ENCODE measurements around the gene MAPRE3.
"Not testable (repeated sequence)": the region's sequence is repeated elsewhere in the genome, so short reads cannot be mapped to it uniquely, and the experiment has no call there.

The MAPRE3 gene

GRCh38 chr2:26970244-26970927 lies at the start of gene MAPRE3:
MAPRE3 (plus strand) TSS chr2:26970637; CDS start chr2:27022219, 51,582 bp downstream.
- H3K4me3 ChIP-seq (ENCODE audit: low read length in 2 of 2): peak within 1 kb of the TSS; percentile 85 to 91
- H3K27me3 ChIP-seq (ENCODE audit: control insufficient read depth in 2 of 2, insufficient read depth in 2 of 2, low read length in 2 of 2): no peaks in the 10 kb centered on the region
- no peaks in the 10 kb centered on the region for H3K9me3 ChIP-seq (ENCODE audit: control insufficient read depth in 2 of 2, low read length in 2 of 2)
- H3K36me3 ChIP-seq (ENCODE audit: control insufficient read depth in 2 of 2, insufficient read depth in 2 of 2, low read length in 2 of 2): no peaks in the 10 kb centered on the region
- H3K4me1 ChIP-seq (ENCODE audit: control insufficient read depth in 2 of 2, insufficient read depth in 2 of 2, low read length in 2 of 2): peaks cover 16 to 36% of the 10 kb centered on the region in 2 donors
- H3K9ac ChIP-seq (ENCODE audit: low read depth in 1 of 2, low read length in 2 of 2): peak within 1 kb of the TSS; percentile 42 to 67
- H3K27ac ChIP-seq (ENCODE audit: low read depth in 2 of 2, low read length in 2 of 2): peak within 1 kb of the TSS; percentile 21 to 75

GRCh38 chr2:26921323-26921722 lies 49.1 kb upstream of the MAPRE3 start:
- Histone ChIP-seq H3K36me3 (ENCODE audit: control insufficient read depth in 2 of 2, insufficient read depth in 2 of 2, low read length in 2 of 2) (no peaks in the 10 kb centered on the region), H3K27me3 (ENCODE audit: control insufficient read depth in 2 of 2, insufficient read depth in 2 of 2, low read length in 2 of 2) (peaks cover 0 to 3% of the 10 kb centered on the region in 2 donors), H3K9me3 (ENCODE audit: control insufficient read depth in 2 of 2, low read length in 2 of 2) (no peaks in the 10 kb centered on the region), H3K4me3 (ENCODE audit: low read length in 2 of 2) (no peak overlapping the region), H3K4me1 (ENCODE audit: control insufficient read depth in 2 of 2, insufficient read depth in 2 of 2, low read length in 2 of 2) (no peaks in the 10 kb centered on the region), H3K27ac (ENCODE audit: low read depth in 2 of 2, low read length in 2 of 2) (no peak overlapping the region), H3K9ac (ENCODE audit: low read depth in 1 of 2, low read length in 2 of 2) (no peak overlapping the region)

- Histone ChIP-seq H3K36me3 (ENCODE audit: control insufficient read depth in 2 of 2, insufficient read depth in 2 of 2, low read length in 2 of 2) (no peaks in the 10 kb centered on the region), H3K27me3 (ENCODE audit: control insufficient read depth in 2 of 2, insufficient read depth in 2 of 2, low read length in 2 of 2) (no peaks in the 10 kb centered on the region), H3K9ac (ENCODE audit: low read depth in 1 of 2, low read length in 2 of 2) (no peak overlapping the region), H3K4me1 (ENCODE audit: control insufficient read depth in 2 of 2, insufficient read depth in 2 of 2, low read length in 2 of 2) (no peaks in the 10 kb centered on the region), H3K4me3 (ENCODE audit: low read length in 2 of 2) (no peak overlapping the region), H3K9me3 (ENCODE audit: control insufficient read depth in 2 of 2, low read length in 2 of 2) (no peaks in the 10 kb centered on the region), H3K27ac (ENCODE audit: low read depth in 2 of 2, low read length in 2 of 2) (no peak overlapping the region)
These were observed 47.8 kb upstream of the MAPRE3 start for GRCh38 chr2:26922405-26923188.

- not testable (repeated sequence) for H3K4me1 ChIP-seq (ENCODE audit: control insufficient read depth in 2 of 2, insufficient read depth in 2 of 2, low read length in 2 of 2); H3K9ac ChIP-seq (ENCODE audit: low read depth in 1 of 2, low read length in 2 of 2); H3K4me3 ChIP-seq (ENCODE audit: low read length in 2 of 2); H3K9me3 ChIP-seq (ENCODE audit: control insufficient read depth in 2 of 2, low read length in 2 of 2); H3K27me3 ChIP-seq (ENCODE audit: control insufficient read depth in 2 of 2, insufficient read depth in 2 of 2, low read length in 2 of 2); H3K27ac ChIP-seq (ENCODE audit: low read depth in 2 of 2, low read length in 2 of 2); H3K36me3 ChIP-seq (ENCODE audit: control insufficient read depth in 2 of 2, insufficient read depth in 2 of 2, low read length in 2 of 2)
These were observed 47.3 kb upstream of the MAPRE3 start for GRCh38 chr2:26923189-26923466.

- no peak overlapping the region for H3K4me3 ChIP-seq (ENCODE audit: low read length in 2 of 2)
- H3K9ac ChIP-seq (ENCODE audit: low read depth in 1 of 2, low read length in 2 of 2): no peak overlapping the region
- peaks cover 2 to 3% of the 10 kb centered on the region in 2 donors for H3K27me3 ChIP-seq (ENCODE audit: control insufficient read depth in 2 of 2, insufficient read depth in 2 of 2, low read length in 2 of 2)
- H3K4me1 ChIP-seq (ENCODE audit: control insufficient read depth in 2 of 2, insufficient read depth in 2 of 2, low read length in 2 of 2): no peaks in the 10 kb centered on the region
- H3K9me3 ChIP-seq (ENCODE audit: control insufficient read depth in 2 of 2, low read length in 2 of 2): no peaks in the 10 kb centered on the region
- H3K27ac ChIP-seq (ENCODE audit: low read depth in 2 of 2, low read length in 2 of 2): no peak overlapping the region
- H3K36me3 ChIP-seq (ENCODE audit: control insufficient read depth in 2 of 2, insufficient read depth in 2 of 2, low read length in 2 of 2): no peaks in the 10 kb centered on the region
These were observed 45.7 kb upstream of the MAPRE3 start for GRCh38 chr2:26924731-26925099.

- H3K27me3 ChIP-seq (ENCODE audit: control insufficient read depth in 2 of 2, insufficient read depth in 2 of 2, low read length in 2 of 2): peaks cover 4% of the 10 kb centered on the region in 2 donors
- H3K4me3 ChIP-seq (ENCODE audit: low read length in 2 of 2): no peak overlapping the region
- H3K4me1 ChIP-seq (ENCODE audit: control insufficient read depth in 2 of 2, insufficient read depth in 2 of 2, low read length in 2 of 2): no peaks in the 10 kb centered on the region
- no peaks in the 10 kb centered on the region for H3K9me3 ChIP-seq (ENCODE audit: control insufficient read depth in 2 of 2, low read length in 2 of 2)
- no peak overlapping the region for H3K9ac ChIP-seq (ENCODE audit: low read depth in 1 of 2, low read length in 2 of 2)
- H3K27ac ChIP-seq (ENCODE audit: low read depth in 2 of 2, low read length in 2 of 2): no peak overlapping the region
- no peaks in the 10 kb centered on the region for H3K36me3 ChIP-seq (ENCODE audit: control insufficient read depth in 2 of 2, insufficient read depth in 2 of 2, low read length in 2 of 2)
These were observed 45.2 kb upstream of the MAPRE3 start for GRCh38 chr2:26925100-26925791.

GRCh38 chr2:26927221-26927620 lies 43.2 kb upstream of the MAPRE3 start:
- H3K4me1 ChIP-seq (ENCODE audit: control insufficient read depth in 2 of 2, insufficient read depth in 2 of 2, low read length in 2 of 2): no peaks in the 10 kb centered on the region
- H3K27me3 ChIP-seq (ENCODE audit: control insufficient read depth in 2 of 2, insufficient read depth in 2 of 2, low read length in 2 of 2): peaks cover 4% of the 10 kb centered on the region in 2 donors
- H3K4me3 ChIP-seq (ENCODE audit: low read length in 2 of 2): no peak overlapping the region
- H3K9me3 ChIP-seq (ENCODE audit: control insufficient read depth in 2 of 2, low read length in 2 of 2): no peaks in the 10 kb centered on the region
- no peaks in the 10 kb centered on the region for H3K36me3 ChIP-seq (ENCODE audit: control insufficient read depth in 2 of 2, insufficient read depth in 2 of 2, low read length in 2 of 2)
- no peak overlapping the region for H3K9ac ChIP-seq (ENCODE audit: low read depth in 1 of 2, low read length in 2 of 2)
- no peak overlapping the region for H3K27ac ChIP-seq (ENCODE audit: low read depth in 2 of 2, low read length in 2 of 2)

- H3K4me3 ChIP-seq (ENCODE audit: low read length in 2 of 2): no peak overlapping the region
- no peaks in the 10 kb centered on the region for H3K36me3 ChIP-seq (ENCODE audit: control insufficient read depth in 2 of 2, insufficient read depth in 2 of 2, low read length in 2 of 2)
- H3K9ac ChIP-seq (ENCODE audit: low read depth in 1 of 2, low read length in 2 of 2): no peak overlapping the region
- H3K27me3 ChIP-seq (ENCODE audit: control insufficient read depth in 2 of 2, insufficient read depth in 2 of 2, low read length in 2 of 2): peaks cover 7 to 9% of the 10 kb centered on the region in 2 donors
- no peaks in the 10 kb centered on the region for H3K4me1 ChIP-seq (ENCODE audit: control insufficient read depth in 2 of 2, insufficient read depth in 2 of 2, low read length in 2 of 2)
- H3K9me3 ChIP-seq (ENCODE audit: control insufficient read depth in 2 of 2, low read length in 2 of 2): no peaks in the 10 kb centered on the region
- H3K27ac ChIP-seq (ENCODE audit: low read depth in 2 of 2, low read length in 2 of 2): no peak overlapping the region
These were observed 37.5 kb upstream of the MAPRE3 start for GRCh38 chr2:26932974-26933373.

- Histone ChIP-seq H3K4me1 (ENCODE audit: control insufficient read depth in 2 of 2, insufficient read depth in 2 of 2, low read length in 2 of 2) (no peaks in the 10 kb centered on the region), H3K9ac (ENCODE audit: low read depth in 1 of 2, low read length in 2 of 2) (no peak overlapping the region), H3K27ac (ENCODE audit: low read depth in 2 of 2, low read length in 2 of 2) (no peak overlapping the region), H3K4me3 (ENCODE audit: low read length in 2 of 2) (no peak overlapping the region), H3K27me3 (ENCODE audit: control insufficient read depth in 2 of 2, insufficient read depth in 2 of 2, low read length in 2 of 2) (peaks cover 7 to 9% of the 10 kb centered on the region in 2 donors), H3K36me3 (ENCODE audit: control insufficient read depth in 2 of 2, insufficient read depth in 2 of 2, low read length in 2 of 2) (no peaks in the 10 kb centered on the region), H3K9me3 (ENCODE audit: control insufficient read depth in 2 of 2, low read length in 2 of 2) (no peaks in the 10 kb centered on the region)
These were observed 36.8 kb upstream of the MAPRE3 start for GRCh38 chr2:26933431-26934334.
